Esophagus (tissue), 2 donors: ENCODE data around the gene MACROD2. TPM values are rescaled to one million over a fixed set of nuclear protein-coding genes. Genes with fewer than 3 reads are reported as not detected.

Experiments used
- H3K27ac ChIP-seq, 2 donors: one replicate each; pipeline ENCODE4 v1.5.1; 2013; ENCODE audit warnings: low read depth in 2 of 2, mild to moderate bottlenecking in 2 of 2, inconsistent platforms in 1 of 2, low read length in 1 of 2, moderate library complexity in 1 of 2
- H3K27me3 ChIP-seq, 2 donors: one replicate each; pipeline ENCODE4 v1.6.1; 2013; ENCODE audit warnings: low read length in 2 of 2, control low read depth in 1 of 2, mild to moderate bottlenecking in 1 of 2; ENCODE audit not compliant: insufficient read depth in 2 of 2, control insufficient read depth in 1 of 2
- H3K36me3 ChIP-seq, 2 donors: one replicate each; pipeline ENCODE4 v1.6.1; 2013; ENCODE audit warnings: low read length in 1 of 2; ENCODE audit not compliant: control insufficient read depth in 2 of 2, insufficient read depth in 2 of 2
- H3K4me1 ChIP-seq, 2 donors: one replicate each; pipeline ENCODE4 v1.6.1; 2013; ENCODE audit warnings: low read length in 1 of 2; ENCODE audit not compliant: control insufficient read depth in 2 of 2, insufficient read depth in 2 of 2
- H3K4me3 ChIP-seq, 2 donors: one replicate each; pipeline ENCODE4 v1.5.1; 2013; ENCODE audit warnings: low read length in 2 of 2, mild to moderate bottlenecking in 2 of 2, low read depth in 1 of 2, moderate library complexity in 1 of 2
- H3K9me3 ChIP-seq, 2 donors: one replicate each; pipeline ENCODE4 v1.6.1; 2013; ENCODE audit warnings: mild to moderate bottlenecking in 2 of 2, low read depth in 1 of 2, low read length in 1 of 2, moderate library complexity in 1 of 2; ENCODE audit not compliant: control insufficient read depth in 2 of 2, insufficient read depth in 1 of 2
- WGBS, 2 donors: extraction: QIAGEN DNeasy Blood & Tissue Kit; methylation state at CpG; one replicate each; pipeline ENCODE4 v1.1.7; 2013; 5-methylcytosine and 5-hydroxymethylcytosine counted together
- polyA plus RNA-seq, 2 donors: library from polyadenylated mRNA; stranded (reverse); fragments of 200-250 nt; gene quantifications; one replicate each; pipeline ENCODE4 v1.2.3, GENCODE V29; 2013
- donor health status: healthy with polysubstance abuse.
- donor health status: Bipolar disorder and iron deficiency.

Gene MACROD2
- polyA plus RNA-seq, 2 donors, result 0.64 to 1.9 TPM

GRCh38 chr20:14657266-14658005 lies 662.1 kb downstream of the MACROD2 start:
- Histone ChIP-seq H3K9me3 (no peaks in the 10 kb centered on the region), H3K4me1 (no peaks in the 10 kb centered on the region), H3K27ac (no peak overlapping the region), H3K27me3 (no peaks in the 10 kb centered on the region), H3K4me3 (no peak overlapping the region), H3K36me3 (no peaks in the 10 kb centered on the region)
- WGBS, 2 donors, result 38 to 45% methylated on average over 4 of the region's 4 CpGs

GRCh38 chr20:14664101-14664500 lies 668.8 kb downstream of the MACROD2 start:
- H3K36me3 ChIP-seq, result no peaks in the 10 kb centered on the region

DNA sequence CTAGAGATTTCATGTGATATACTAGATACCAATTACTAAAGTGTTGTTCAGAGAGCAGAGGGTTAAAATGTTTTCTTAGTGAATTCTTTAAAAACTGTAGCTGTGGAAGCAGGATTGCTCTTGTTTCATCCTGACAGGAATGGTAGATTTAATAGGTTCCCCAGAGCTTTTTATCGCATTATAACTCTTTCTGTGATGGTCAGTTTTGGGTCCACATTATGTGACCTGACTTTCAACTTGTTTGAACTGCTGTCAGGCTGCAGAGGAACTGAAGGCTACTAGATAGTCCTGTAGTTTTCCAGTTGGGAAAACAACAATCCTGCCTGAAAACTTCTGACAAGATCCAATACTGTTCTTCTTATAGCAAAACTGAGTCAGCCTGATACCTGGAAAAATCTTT lies 671.4 kb downstream of the MACROD2 start:
- no peaks in the 10 kb centered on the region for H3K27me3 ChIP-seq
- H3K9me3 ChIP-seq, result no peaks in the 10 kb centered on the region
- no peak overlapping the region for H3K4me3 ChIP-seq
- no peak overlapping the region for H3K27ac ChIP-seq
- no peaks in the 10 kb centered on the region for H3K36me3 ChIP-seq
- 73 to 76% methylated on average over 1 of the region's 1 CpG for WGBS, 2 donors
- H3K4me1 ChIP-seq, result no peaks in the 10 kb centered on the region

More at GRCh38 chr20:14664101-14664500, 668.8 kb downstream of the MACROD2 start:
- no peaks in the 10 kb centered on the region for H3K9me3 ChIP-seq
- H3K4me3 ChIP-seq, result no peak overlapping the region
- H3K27me3 ChIP-seq, result no peaks in the 10 kb centered on the region
- H3K4me1 ChIP-seq, result no peaks in the 10 kb centered on the region
- 21 to 37% methylated on average over 3 of the region's 3 CpGs for WGBS, 2 donors
- H3K27ac ChIP-seq, result no peak overlapping the region

GRCh38 chr20:14667226-14667625 lies 671.9 kb downstream of the MACROD2 start:
- Histone ChIP-seq H3K9me3 (no peaks in the 10 kb centered on the region), H3K4me3 (no peak overlapping the region), H3K36me3 (no peaks in the 10 kb centered on the region), H3K27me3 (no peaks in the 10 kb centered on the region), H3K4me1 (no peaks in the 10 kb centered on the region), H3K27ac (no peak overlapping the region)
- WGBS, 2 donors, result 39 to 52% methylated on average over 2 of the region's 2 CpGs

DNA sequence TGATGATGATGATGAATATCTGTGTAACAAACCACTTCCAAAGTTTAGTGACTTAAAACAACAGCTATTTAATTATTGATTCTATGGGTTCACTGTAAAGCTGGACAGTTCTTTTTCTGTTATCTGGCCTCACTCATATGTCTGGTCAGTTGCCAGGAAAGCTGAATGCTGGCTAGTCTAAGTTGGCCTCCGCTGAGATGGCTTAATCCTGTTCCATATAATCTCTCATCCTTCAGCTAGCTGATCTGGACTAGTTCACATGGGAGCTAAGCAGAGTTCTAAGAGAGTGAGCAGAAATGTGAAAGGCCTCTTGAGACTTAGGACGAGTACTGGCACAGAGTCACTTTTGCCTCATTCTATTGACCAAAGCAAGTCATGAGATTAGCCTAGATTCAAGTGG lies 676.8 kb downstream of the MACROD2 start:
- no peak overlapping the region for H3K4me3 ChIP-seq
- no peaks in the 10 kb centered on the region for H3K9me3 ChIP-seq
- H3K27me3 ChIP-seq, result no peaks in the 10 kb centered on the region
- 60 to 72% methylated on average over 2 of the region's 2 CpGs for WGBS, 2 donors
- no peak overlapping the region for H3K27ac ChIP-seq
- no peaks in the 10 kb centered on the region for H3K36me3 ChIP-seq
- no peaks in the 10 kb centered on the region for H3K4me1 ChIP-seq

- H3K4me1 ChIP-seq, result no peaks in the 10 kb centered on the region
- WGBS, 2 donors, result 82 to 86% methylated on average over 5 of the region's 5 CpGs
- no peaks in the 10 kb centered on the region for H3K27me3 ChIP-seq
- no peaks in the 10 kb centered on the region for H3K36me3 ChIP-seq
- H3K9me3 ChIP-seq, result no peaks in the 10 kb centered on the region
- H3K4me3 ChIP-seq, result no peak overlapping the region
- no peak overlapping the region for H3K27ac ChIP-seq
These were observed 677.8 kb downstream of the MACROD2 start for GRCh38 chr20:14673164-14673563.

GRCh38 chr20:14677455-14677854 lies 682.1 kb downstream of the MACROD2 start:
- H3K27ac ChIP-seq, result no peak overlapping the region
- WGBS, 2 donors, result 73 to 86% methylated on average over 2 of the region's 2 CpGs
- H3K4me3 ChIP-seq, result no peak overlapping the region
- no peaks in the 10 kb centered on the region for H3K27me3 ChIP-seq
- no peaks in the 10 kb centered on the region for H3K9me3 ChIP-seq
- H3K36me3 ChIP-seq, result no peaks in the 10 kb centered on the region
- H3K4me1 ChIP-seq, result no peaks in the 10 kb centered on the region

GRCh38 chr20:14685183-14685582 lies 689.9 kb downstream of the MACROD2 start:
- Histone ChIP-seq H3K4me3 (no peak overlapping the region), H3K4me1 (no peaks in the 10 kb centered on the region), H3K27ac (no peak overlapping the region), H3K36me3 (no peaks in the 10 kb centered on the region), H3K9me3 (no peaks in the 10 kb centered on the region), H3K27me3 (no peaks in the 10 kb centered on the region)
- WGBS, 2 donors, result 76 to 79% methylated on average over 3 of the region's 3 CpGs

GRCh38 chr20:14687313-14687712 lies 692.0 kb downstream of the MACROD2 start:
- Histone ChIP-seq H3K36me3 (no peaks in the 10 kb centered on the region), H3K4me3 (no peak overlapping the region), H3K27ac (no peak overlapping the region), H3K9me3 (no peaks in the 10 kb centered on the region), H3K27me3 (no peaks in the 10 kb centered on the region), H3K4me1 (no peaks in the 10 kb centered on the region)
- WGBS, 2 donors, result 50 to 72% methylated on average over 2 of the region's 2 CpGs

DNA sequence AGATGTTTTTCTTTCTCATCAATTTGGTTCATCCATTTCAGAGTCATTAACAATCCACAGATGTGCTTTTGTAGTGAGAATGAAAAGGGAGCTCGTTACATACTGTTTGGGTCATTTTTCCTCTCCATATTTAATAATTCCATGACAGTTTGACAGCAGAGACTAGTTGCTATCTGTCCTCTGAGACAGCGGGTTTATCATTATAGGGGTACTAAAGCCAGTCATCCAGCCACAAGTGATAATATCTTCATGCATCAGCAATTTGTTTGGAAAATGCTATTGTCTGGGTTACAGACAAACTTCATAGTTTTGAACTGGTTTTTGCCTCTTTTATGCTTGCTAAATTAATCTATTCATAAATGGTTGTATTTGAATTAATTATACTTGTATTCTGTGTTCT lies 692.7 kb downstream of the MACROD2 start:
- 69 to 78% methylated on average over 2 of the region's 2 CpGs for WGBS, 2 donors

More for the DNA sequence above, 692.7 kb downstream of the MACROD2 start:
- H3K4me1 ChIP-seq, result no peaks in the 10 kb centered on the region
- no peaks in the 10 kb centered on the region for H3K27me3 ChIP-seq
- no peaks in the 10 kb centered on the region for H3K9me3 ChIP-seq
- no peak overlapping the region for H3K4me3 ChIP-seq
- H3K27ac ChIP-seq, result no peak overlapping the region
- H3K36me3 ChIP-seq, result no peaks in the 10 kb centered on the region
